ENCODE results near the gene EFNA5.
"Not testable (repeated sequence)": the region's sequence is repeated elsewhere in the genome, so short reads cannot be mapped to it uniquely, and the experiment has no call there.

The EFNA5 gene

DNA sequence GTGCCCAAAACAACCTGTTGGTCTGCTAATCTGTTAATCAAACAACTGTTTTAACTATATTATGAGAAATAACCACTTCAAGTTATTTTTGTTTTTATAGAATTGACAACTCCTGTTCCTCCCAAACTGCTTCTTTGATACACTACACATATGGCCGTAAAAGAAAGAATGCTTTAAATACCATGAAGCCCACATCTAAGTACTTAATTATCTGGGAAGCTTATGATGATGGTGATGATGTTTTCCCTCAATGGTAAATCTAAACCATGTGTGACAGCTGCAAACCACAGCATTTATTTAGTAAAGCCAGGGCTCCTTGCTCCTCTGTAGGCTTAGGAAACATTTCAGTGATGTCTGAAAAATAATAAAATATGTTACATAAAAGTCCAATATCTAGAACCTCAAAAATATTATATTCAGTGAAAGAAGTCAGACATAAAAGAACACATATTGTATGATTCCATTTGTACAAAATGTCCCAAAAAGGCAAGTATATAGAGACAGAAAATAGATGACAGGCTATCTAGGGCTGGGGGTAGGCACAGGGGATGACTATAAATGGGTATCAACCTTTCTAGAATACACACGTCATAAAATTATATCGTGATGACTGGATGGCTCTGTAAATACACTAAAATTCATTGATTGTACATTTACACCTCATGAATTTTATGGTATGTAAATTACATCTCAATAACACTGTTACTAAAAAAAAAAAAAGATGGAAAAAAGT, 154.1 kb downstream of the EFNA5 start:
- no peak for DNase-seq

DNA sequence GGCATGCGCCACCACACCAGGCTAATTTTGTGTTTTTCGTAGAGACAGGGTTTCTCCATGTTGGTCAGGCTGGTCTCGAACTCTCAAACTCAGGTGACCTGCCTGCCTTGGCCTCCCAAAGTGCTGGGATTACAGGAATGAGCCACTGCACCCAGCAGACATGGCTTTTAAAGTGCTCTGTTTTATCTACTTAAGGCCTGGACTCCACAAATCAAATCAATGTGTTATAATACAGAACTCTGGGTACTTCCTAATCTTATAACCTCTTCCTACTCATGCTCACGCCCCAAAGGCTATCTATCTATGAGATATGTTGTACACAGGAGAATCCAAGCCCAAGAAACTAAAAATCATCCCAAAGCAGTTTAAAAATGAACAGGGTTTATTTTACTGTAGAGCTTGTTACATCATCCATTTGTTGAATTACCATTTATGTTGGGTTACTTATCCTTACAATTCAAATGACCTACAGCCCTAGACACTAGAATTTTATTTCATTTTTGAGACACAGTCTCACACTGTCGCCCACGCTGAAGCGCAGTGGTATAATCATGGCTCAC, 155.1 kb downstream of the EFNA5 start:
- DNase-seq: no peak

DNA sequence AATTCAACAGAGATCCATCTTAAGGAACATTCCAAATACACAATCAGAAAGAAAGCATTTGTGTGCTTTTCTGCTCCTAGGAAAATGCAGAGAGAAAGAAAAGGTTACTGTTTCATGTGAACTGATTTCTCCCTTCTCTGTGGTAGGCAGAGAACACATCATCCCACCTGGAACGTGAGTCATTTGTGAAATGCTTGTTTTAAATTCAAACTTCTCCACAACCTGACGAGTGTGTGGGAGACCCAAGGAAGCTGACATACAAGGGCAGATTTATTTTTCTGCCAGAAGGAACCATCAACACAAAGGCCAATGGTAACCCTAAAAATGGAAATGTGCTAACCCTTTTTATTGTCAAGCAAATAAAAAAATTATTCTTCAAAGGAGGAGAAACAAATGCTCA, 156.4 kb downstream of the EFNA5 start:
- no peak for DNase-seq

DNA sequence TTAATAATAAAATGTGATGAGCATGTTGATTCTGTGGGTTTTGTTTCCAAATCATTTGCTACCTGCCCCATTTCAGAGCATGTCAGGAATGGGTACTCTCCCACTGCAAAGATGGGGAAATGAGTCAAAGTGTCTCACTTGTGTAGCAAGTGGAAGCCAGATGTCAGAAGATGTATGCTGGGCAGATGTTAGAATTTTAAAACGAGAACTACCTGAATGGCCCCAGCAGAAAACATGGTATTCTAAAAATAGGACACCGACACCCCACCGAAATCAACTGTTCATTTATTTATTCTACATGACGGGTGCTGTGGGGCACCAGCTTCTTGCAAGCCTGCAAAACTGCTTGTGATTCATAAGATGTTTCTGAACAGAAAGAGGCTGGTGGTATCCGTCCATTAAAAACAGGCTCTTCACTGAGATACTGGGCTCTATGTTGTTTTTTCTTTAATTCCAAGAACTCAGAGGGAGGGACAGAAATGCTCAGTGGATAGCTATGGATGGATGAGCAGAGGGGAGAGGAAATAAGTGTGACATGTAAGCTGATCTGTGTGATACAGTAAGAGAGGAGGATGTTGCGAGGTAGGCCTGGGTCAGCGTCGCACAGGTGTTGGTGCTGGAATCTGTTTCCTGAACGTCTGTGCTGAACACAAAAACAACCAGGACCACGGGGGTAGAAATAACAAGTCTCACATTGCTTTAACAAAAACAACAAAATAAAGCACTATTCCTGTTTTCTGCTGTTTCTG, 157.2 kb downstream of the EFNA5 start:
- no peak for DNase-seq

- no peak for DNase-seq
Measured at GRCh38 chr5:107512029-107512428, 158.7 kb downstream of the EFNA5 start.

GRCh38 chr5:107510125-107510524, 160.6 kb downstream of the EFNA5 start:
- no peak for DNase-seq

DNA sequence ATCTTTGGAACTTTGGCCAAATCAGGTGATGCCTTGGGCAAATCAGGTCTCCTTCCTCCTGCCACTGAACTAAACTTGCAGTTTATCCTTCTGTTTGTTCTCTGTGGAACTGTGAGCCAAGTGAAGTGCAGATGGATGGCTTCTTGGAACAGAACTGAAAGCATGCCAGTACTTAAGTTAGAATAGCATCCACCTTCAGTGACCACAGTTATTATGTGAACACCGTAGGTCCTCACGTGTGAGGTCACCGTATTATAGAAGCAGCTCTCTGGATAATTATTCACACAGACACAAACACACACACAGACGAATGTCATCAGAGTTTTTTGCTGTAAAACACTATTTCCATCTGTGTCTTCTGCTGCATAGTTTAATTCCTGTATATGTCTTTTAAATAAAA, 162.6 kb downstream of the EFNA5 start:
- no peak for DNase-seq

DNA sequence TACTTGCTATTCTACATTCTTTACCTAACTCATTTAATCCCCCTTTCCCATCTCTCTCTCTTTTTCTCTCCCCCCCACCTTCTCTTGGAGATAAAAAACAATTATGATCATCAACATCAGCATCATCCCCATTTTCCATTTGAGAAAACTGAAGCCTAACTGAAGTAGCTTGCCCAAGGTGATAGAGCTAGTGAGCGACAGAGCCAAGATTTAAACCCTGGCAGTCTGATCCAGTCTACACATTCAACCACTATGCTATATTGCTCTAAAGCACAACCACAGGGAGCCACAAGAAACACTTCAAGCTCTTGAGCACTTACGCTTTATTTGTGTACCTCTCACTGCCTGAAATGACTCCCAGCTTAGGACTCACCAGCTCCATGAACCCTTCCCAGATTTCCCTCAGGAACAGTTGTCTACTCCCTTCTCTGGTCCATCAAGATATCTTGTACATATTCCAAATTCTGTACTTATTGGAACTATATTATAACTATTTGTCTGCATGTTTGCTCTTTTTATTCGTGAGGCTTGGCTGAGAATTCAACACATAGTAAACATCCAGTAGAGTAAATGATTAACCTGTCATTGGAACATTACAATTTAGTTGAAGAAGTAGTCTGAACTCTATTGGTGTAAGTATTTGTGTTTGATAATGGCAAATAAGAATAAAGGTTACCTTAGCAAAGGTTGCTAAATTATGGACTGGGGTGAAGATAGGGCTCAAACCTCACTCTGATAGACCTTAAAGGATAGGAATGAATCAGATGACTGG, 164.8 kb downstream of the EFNA5 start:
- DNase-seq: no peak

DNA sequence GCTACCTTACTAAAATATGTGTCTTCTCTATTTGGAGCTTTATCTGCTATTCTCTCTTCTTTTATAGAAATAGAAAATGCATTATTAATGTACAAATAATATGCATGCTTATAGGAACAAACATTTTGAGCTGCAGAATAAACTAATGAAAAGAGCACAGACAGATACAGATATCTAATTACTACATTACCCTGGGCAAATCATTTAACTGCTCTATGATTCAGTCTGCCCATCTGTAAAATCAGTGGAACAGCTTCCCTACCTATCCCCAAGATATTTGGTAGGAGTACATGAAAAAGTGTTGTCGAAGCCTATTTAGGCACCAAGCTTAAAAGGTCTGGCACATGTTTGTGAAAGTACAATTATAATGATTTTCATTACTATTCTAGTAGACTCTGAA, 166.3 kb downstream of the EFNA5 start:
- DNase-seq: no peak

DNA sequence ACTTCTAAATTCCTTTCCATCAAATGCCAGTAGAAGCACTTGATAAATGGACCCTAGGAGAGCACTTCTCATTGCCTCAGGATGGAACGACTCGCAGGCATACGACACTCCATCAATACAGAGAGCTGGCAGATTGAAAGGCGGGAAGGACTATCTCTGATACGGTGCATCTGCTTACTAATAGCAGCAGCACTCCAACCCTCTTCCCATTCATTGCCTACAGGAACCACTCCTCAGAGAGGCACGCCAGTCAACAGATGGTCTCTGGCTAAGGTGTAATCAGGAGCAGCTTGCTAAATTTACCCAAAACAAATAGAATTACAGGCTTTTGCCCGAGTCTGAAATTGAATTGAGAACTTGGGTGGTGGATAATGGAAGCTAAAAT, 168.1 kb downstream of the EFNA5 start:
- DNase-seq: no peak

DNA sequence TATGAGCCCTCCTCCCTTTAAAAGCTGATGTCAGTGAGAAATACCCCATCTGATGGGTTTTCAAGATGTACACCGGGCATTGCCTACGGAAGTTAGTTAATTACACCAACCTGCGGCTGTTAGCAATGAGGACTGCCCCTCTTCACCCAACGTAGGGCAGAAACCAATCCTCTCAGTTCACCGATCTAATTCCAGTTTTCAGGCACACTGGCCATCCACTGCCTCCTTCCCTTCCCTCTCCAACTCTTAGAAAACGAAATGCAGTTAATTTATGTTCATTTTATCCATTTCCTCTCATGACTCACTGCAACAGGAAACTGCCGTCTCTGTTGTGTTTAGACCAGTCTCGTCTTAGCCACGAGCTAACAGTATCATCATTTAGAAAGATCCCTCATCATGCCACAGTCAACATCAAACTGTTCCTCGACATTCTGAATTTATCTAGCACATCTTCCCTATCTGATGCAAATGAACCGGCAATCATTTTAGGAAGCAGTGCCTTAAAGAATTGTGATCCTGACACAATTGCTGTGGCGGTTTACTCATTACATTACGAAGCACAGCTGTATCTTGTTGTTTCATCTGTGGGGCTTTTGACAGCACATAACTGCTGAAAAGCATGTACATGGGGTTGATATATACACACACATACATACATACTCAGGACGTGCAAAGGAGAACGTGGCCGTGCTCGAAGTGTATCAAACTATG, 168.6 kb downstream of the EFNA5 start:
- DNase-seq: no peak

- no peak for DNase-seq
Measured at GRCh38 chr5:107500840-107501239, 169.9 kb downstream of the EFNA5 start.

GRCh38 chr5:107500347-107500746, 170.4 kb downstream of the EFNA5 start:
- DNase-seq: no peak

DNA sequence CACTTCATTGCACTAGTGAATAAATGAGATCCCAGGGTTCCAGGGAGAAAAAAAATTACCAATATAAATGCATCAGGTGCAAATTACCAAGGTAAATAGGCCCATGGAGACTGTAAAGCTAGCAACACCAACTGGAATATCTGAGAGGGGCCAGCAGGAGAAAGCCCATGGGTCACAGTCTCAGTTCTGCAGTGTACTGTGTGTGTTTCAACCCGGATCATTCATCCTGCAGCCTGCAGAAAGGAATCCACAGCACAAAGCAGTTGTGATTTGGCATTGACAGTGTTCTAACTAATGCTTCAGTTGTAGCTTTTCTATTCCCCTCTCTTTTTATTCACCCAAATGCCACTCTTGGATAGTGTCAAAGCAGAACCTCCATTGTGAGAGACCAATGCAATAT, 171.0 kb downstream of the EFNA5 start:
- no peak for DNase-seq

DNA sequence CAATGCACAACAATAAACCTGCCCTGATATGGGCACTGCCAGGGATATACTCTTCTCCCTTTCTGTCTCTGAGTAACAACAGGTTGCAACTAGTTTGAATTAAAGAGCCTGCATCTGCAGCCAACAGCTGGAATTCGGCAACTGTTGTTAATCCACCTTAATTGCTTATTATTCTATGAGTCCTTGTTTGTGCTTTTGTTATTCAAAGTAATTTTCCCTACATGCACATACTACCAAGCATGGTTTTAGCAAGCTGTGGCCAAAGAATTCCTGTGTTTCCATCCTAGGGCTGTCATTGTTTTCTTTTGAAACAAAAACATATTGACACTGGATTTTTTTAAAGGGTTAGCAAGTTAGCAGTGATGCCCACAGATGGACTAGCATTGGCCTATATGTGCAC, 171.5 kb downstream of the EFNA5 start:
- DNase-seq: no peak

- DNase-seq: no peak
Measured at GRCh38 chr5:107496466-107496865, 174.3 kb downstream of the EFNA5 start.

- not testable (repeated sequence) for DNase-seq
Measured at GRCh38 chr5:107494129-107494528, 176.6 kb downstream of the EFNA5 start.

DNA sequence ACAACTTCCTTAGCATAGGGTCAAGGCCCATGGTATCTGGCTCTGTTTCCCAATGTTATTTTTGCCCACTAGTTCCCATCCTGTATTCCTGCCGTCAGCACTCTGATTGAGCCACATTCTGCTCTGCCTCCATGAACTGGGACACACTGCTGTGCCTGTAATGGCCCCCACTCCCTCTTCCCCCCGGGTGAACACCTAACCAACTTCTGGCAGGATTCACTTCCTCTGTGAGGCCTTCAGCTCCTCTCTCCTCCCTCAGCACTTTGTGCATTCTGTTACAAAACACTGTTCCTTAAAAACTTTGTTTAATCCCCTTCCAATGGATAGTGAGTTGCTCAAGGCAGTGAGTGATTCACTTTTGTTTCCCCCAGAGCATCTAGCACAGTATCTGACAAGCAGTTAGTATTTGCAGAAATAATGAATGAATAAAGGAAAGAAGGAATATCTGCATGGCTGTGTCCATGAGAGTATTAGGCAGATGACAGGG, 183.6 kb downstream of the EFNA5 start:
- DNase-seq: no peak

DNA sequence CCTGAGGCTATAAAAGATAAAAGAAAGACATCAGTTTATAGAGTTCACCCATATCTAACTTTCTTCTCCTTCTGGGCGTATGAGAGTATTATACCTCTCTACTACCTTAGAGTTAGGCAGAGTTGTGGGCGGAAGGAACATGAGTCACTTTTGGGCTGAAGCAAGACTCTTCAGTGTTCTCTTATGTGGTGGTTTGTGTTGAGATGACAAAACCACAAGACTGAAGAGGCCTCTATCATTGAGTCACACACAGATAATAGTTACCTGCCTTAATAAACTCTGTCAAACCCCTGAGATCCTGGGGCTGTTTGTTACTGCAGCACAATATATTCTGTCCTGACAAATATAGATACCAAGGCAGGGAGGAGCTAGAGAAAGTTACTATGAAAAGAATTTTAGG, 184.2 kb downstream of the EFNA5 start:
- no peak for DNase-seq

DNA sequence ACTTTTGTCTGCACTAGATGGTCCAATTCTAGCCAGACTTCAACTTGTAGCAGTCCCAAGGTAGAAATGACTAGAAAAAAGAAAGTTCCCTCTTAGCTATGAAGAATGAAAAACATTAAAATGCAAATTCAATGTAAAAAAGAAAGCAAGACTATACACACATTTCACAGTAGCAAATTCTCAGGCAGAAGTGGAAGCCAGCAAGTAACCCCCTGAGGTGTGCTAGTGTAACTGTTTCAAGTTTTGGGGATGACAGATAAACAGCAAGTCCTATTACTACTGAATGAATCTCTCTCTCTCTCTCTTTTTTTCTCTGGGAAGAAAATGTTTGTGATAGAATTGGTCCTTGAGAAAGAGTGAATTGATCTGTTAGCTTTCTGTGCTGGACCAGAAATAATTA, 185.6 kb downstream of the EFNA5 start:
- DNase-seq: no peak

DNA sequence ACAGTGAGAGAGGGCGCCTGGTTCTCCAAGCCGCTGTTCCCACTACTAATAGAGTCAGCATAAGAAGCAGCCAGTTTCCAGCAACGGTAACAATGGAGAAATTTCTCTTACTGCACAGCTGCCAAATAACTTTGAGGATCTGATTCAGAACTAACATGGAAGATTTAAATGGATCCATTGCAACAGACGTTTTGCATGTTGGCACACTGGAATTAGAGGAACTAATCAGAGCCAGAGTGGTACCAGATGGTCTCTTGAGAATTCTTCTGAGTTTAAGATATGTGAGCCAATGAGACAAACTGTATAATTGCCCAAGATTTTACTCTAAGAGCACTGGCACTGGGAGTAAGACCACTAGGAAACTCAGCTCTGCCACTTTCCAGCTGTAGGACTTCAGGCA, 186.5 kb downstream of the EFNA5 start:
- no peak for DNase-seq

GRCh38 chr5:107483231-107484024, 187.3 kb downstream of the EFNA5 start:
- DNase-seq: no peak

All from activated gamma-delta T cell (primary cell).